ENCODE data around the gene ARVCF. TPM values are rescaled to one million over a fixed set of nuclear protein-coding genes. Genes with fewer than 3 reads are reported as not detected.
"Not testable (repeated sequence)": the region's sequence is repeated elsewhere in the genome, so short reads cannot be mapped to it uniquely, and the experiment has no call there.

The ARVCF gene
- total and polyA plus RNA-seq, 8 donors = 3.5 to 51.3 (median 13.6) TPM

DNA sequence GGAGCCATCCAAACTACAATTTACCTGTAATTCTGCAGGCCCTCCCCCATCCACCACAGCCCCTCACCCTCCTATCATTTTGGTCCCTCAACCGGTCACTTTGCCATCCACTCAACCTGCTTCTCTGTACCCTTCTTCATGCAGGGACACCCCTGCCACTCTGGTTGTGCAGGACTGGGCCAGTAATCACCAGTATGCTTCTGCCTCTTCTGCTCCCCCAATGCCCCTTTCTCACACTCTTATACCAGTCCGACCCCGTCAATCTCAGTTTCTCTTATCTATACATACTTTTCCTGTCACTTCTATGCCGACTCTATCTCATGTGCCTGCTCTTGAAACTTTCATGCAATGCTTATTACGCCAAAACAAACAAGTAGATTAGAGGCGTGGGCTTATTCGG is 80.1 kb downstream of the ARVCF start:
- no peak overlapping the region for H3K4me3 ChIP-seq
- TF ChIP-seq EP300 (IDR thresholded peaks at IDR 0.05) (no peak), POLR2AphosphoS5 (IDR thresholded peaks at IDR 0.05) (no peak), POLR2A (IDR thresholded peaks at IDR 0.05) (no peak)
- TF ChIP-seq, protein P1, sequence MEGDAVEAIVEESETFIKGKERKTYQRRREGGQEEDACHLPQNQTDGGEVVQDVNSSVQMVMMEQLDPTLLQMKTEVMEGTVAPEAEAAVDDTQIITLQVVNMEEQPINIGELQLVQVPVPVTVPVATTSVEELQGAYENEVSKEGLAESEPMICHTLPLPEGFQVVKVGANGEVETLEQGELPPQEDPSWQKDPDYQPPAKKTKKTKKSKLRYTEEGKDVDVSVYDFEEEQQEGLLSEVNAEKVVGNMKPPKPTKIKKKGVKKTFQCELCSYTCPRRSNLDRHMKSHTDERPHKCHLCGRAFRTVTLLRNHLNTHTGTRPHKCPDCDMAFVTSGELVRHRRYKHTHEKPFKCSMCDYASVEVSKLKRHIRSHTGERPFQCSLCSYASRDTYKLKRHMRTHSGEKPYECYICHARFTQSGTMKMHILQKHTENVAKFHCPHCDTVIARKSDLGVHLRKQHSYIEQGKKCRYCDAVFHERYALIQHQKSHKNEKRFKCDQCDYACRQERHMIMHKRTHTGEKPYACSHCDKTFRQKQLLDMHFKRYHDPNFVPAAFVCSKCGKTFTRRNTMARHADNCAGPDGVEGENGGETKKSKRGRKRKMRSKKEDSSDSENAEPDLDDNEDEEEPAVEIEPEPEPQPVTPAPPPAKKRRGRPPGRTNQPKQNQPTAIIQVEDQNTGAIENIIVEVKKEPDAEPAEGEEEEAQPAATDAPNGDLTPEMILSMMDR (IDR thresholded peaks at IDR 0.05) = no peak
- peaks cover 41 to 66% (median 61%) of the 10 kb centered on the region in 4 donors for H3K4me1 ChIP-seq
- no peaks in the 10 kb centered on the region for H3K27me3 ChIP-seq
- WGBS, 5 donors = 61 to 88% (median 68%) methylated on average over 7 of the region's 7 CpGs
- intact Hi-C loops (cut with DNase I; ENCODE audit: low total_unique reads) = no loop called here
- H3K36me3 ChIP-seq = peaks cover 0 to 14% (median 0%) of the 10 kb centered on the region in 4 donors
- peak overlapping the region in 3 of 5 donors; percentile 9 to 98 (median 80) for H3K27ac ChIP-seq
- no peak for DNase-seq
- H3K9me3 ChIP-seq = peaks cover 0 to 12% (median 0%) of the 10 kb centered on the region in 4 donors

DNA sequence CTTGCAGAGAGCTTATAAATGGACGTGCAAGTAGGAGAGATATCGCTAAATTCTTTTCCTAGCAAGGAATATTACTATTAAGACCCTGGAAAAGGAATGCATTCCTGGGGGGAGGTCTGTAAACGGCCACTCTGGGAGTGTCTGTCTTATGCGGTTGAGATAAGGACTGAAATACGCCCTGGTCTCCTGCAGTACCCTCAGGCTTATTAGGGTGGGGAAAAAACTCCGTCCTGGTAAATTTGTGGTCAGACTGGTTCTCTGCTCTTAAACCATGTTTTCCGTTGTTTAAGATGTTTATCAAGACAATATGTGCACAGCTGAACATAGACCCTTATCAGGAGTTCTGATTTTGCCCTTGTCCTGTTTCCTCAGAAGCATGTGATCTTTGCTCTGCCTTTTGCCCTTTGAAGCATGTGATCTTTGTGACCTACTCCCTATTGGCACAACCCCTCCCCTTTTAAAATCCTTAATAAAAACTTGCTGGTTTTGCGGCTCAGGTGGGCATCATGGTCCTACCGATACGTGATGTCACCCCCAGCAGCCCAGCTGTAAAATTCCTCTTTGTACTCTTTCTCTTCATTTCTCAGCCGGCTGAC is 81.4 kb downstream of the ARVCF start:
- H3K36me3 ChIP-seq = peaks cover 0 to 23% (median 6%) of the 10 kb centered on the region in 4 donors
- H3K4me3 ChIP-seq; intact Hi-C loops (cut with DNase I; ENCODE audit: low total_unique reads); H3K27me3 ChIP-seq; DNase-seq: not testable (repeated sequence)
- peak overlapping the region in 2 of 5 donors; percentile 12 to 98 for H3K27ac ChIP-seq
- H3K4me1 ChIP-seq = peaks cover 31 to 56% (median 51%) of the 10 kb centered on the region in 4 donors
- peaks cover 0 to 12% (median 0%) of the 10 kb centered on the region in 4 donors for H3K9me3 ChIP-seq
- WGBS, 5 donors = 58 to 81% (median 74%) methylated on average over 11 of the region's 11 CpGs

DNA sequence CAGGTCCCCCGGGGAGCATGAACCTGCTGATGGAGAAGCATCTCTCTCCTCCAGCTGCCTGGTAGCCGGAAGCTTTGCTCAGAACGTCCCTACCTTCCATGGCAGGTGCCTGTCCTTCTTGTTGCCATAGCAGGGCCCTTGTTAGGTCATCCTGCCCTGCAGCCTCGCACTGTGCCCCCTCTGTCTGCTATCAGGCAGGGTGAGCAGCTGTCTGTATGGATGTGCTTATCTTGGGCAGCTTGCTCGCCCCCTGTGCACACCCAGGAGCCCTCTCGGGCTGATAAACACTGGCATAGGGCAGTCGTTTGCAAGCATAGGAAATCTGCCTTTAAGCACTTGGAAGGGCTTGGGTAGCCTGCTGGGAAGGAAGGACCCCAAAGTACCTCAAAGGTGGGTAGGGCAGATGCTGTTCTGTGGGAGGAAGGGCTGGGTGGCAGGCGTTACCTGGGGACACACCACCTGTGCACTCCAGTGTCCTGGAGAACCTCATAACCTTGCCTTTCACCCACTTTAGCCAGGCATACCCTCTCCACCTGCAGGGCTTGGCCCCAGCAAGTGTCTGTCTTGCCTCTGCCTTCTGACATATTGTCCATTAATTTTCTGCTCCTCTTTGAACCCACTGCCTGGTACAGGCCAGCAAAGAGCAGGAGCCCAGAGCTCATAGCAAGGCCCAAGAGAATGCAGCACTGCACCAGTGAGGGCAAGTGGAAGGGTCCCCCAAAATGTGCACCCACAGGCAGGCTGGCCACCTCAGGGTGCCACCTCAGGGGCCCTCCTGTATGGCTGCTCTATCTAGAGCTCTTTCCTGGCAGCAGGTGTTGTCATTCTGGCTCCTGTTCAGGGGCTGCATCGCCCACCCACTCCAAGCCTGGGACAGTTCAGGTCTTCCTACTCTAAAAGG is 83.0 kb downstream of the ARVCF start:
- peaks cover 0 to 12% (median 0%) of the 10 kb centered on the region in 4 donors for H3K9me3 ChIP-seq
- peaks cover 23 to 45% (median 35%) of the 10 kb centered on the region in 4 donors for H3K4me1 ChIP-seq
- no peak overlapping the region for H3K4me3 ChIP-seq
- peak overlapping the region in 3 of 5 donors; percentile 46 to 63 (median 56) for H3K27ac ChIP-seq
- 58 to 80% (median 68%) methylated on average over 9 of the region's 9 CpGs for WGBS, 5 donors
- DNase-seq = no peak
- TF ChIP-seq, protein P1 (IDR thresholded peaks at IDR 0.05) = no peak
- TF ChIP-seq POLR2AphosphoS5 (IDR thresholded peaks at IDR 0.05) (no peak), POLR2A (IDR thresholded peaks at IDR 0.05) (no peak), EP300 (IDR thresholded peaks at IDR 0.05) (no peak)
- intact Hi-C loops (cut with DNase I; ENCODE audit: low total_unique reads) = no loop called here
- H3K27me3 ChIP-seq = no peaks in the 10 kb centered on the region
- H3K36me3 ChIP-seq = peaks cover 0 to 35% (median 13%) of the 10 kb centered on the region in 4 donors

DNA sequence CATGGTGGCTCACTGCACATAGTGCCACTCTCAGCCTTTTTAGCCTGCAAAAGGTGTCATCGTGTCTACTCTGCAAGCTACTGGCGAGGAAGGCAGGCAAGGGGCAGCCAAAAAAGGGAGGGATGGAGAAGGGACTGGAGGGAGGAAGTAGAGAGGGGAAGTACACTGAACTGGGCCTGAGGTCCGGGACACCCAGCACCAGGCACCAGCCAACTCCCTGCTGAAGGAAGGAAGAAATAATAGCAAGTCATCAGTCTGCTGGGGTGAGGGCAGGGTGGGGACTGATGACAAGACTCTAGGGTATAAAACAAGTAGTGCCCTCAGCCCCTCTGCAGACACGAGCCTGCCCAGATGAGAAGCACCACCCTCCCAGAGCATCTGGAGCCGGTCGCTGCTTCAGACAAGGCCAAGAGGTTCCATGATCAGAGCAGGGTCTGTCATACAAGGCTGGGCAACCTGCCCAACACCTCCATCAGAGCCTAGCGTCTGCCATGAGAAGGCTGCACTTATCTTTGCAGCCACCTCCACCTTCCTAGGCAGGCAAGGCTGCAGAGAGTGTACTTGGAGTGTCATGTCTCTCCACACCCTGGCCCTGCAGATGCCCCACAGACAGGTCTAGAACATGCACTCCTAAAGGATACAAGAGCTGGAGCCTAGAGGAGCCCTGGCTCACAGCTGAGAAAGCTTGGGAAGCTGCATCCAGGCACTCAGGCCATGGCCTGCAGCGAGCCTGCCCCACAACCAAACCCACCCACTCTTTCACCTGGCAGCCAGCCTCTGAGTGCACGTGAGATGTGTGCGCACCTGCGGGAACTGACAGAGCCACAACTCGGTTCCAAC is 84.0 kb downstream of the ARVCF start:
- Histone ChIP-seq H3K27me3 (no peaks in the 10 kb centered on the region), H3K4me3 (no peak overlapping the region), H3K4me1 (peaks cover 13 to 43% (median 26%) of the 10 kb centered on the region in 4 donors), H3K36me3 (peaks cover 0 to 35% (median 15%) of the 10 kb centered on the region in 4 donors), H3K27ac (peak overlapping the region in 1 of 5 donors; percentile 56), H3K9me3 (peaks cover 0 to 12% (median 0%) of the 10 kb centered on the region in 4 donors)
- intact Hi-C loops (cut with DNase I; ENCODE audit: low total_unique reads) = no loop called here
- peak in 1 of 2 donors; percentile 74 for DNase-seq
- WGBS, 5 donors = 54 to 72% (median 65%) methylated on average over 12 of the region's 12 CpGs
- TF ChIP-seq POLR2A (IDR thresholded peaks at IDR 0.05) (no peak), POLR2AphosphoS5 (IDR thresholded peaks at IDR 0.05) (no peak), EP300 (IDR thresholded peaks at IDR 0.05) (no peak)
- TF ChIP-seq, protein P1 (IDR thresholded peaks at IDR 0.05) = no peak
